Stimulated activated CD4-positive, alpha-beta T cell treated with anti-CD3 and anti-CD28 coated beads, Interleukin-15, amount 100 ng/mL, for 48 hours (primary cell): ENCODE data around the gene PLK2.

ENCODE experiments used
- DNase-seq, 2 donors: peaks; one replicate each; pipeline ENCODE4 v3.0.0-alpha.2; 2020; ENCODE audit warnings: low read depth in 2 of 2

The PLK2 gene

GRCh38 chr5:58460002-58460731 is at the start of gene PLK2:
Gene PLK2 (minus strand): TSS chr5:58460086. CDS start chr5:58459959, 127 bp downstream.
- DNase-seq: peak; percentile 67 to 77

- DNase-seq: no peak
These were observed 47.8 kb upstream of the PLK2 start for GRCh38 chr5:58507715-58508114.

GRCh38 chr5:58505971-58506640 is 46.2 kb upstream of the PLK2 start:
- no peak for DNase-seq

GRCh38 chr5:58505502-58505901 is 45.6 kb upstream of the PLK2 start:
- DNase-seq: no peak

GRCh38 chr5:58504766-58505165 is 44.9 kb upstream of the PLK2 start:
- no peak for DNase-seq

- DNase-seq: no peak
These were observed 43.6 kb upstream of the PLK2 start for GRCh38 chr5:58503390-58504046.

GRCh38 chr5:58501778-58502417 is 42.0 kb upstream of the PLK2 start:
- DNase-seq: no peak

GRCh38 chr5:58499941-58500340 is 40.1 kb upstream of the PLK2 start:
- no peak for DNase-seq

GRCh38 chr5:58499231-58499630 is 39.3 kb upstream of the PLK2 start:
- no peak for DNase-seq

GRCh38 chr5:58498340-58498942 is 38.6 kb upstream of the PLK2 start:
- DNase-seq: no peak

GRCh38 chr5:58497921-58498320 is 38.0 kb upstream of the PLK2 start:
- DNase-seq: no peak

- no peak for DNase-seq
These were observed 37.5 kb upstream of the PLK2 start for GRCh38 chr5:58497386-58497785.

GRCh38 chr5:58496488-58496887 is 36.6 kb upstream of the PLK2 start:
- no peak for DNase-seq

- no peak for DNase-seq
These were observed 33.3 kb upstream of the PLK2 start for GRCh38 chr5:58493141-58493540.

GRCh38 chr5:58491216-58491892 is 31.5 kb upstream of the PLK2 start, which contains the start of gene GAPT:
Gene GAPT (plus strand): TSS chr5:58491435. CDS start chr5:58494537, 3,102 bp downstream.
- DNase-seq: no peak

GRCh38 chr5:58490402-58491050 is 30.6 kb upstream of the PLK2 start:
- DNase-seq: no peak

- no peak for DNase-seq
These were observed 26.4 kb upstream of the PLK2 start for GRCh38 chr5:58486290-58486689.

- DNase-seq: no peak
These were observed 24.6 kb upstream of the PLK2 start for GRCh38 chr5:58484505-58484904.

- DNase-seq: no peak
These were observed 22.6 kb upstream of the PLK2 start for GRCh38 chr5:58482536-58482935.

- no peak for DNase-seq
These were observed 21.9 kb upstream of the PLK2 start for GRCh38 chr5:58481828-58482227.
